HG03558 (cell line): ENCODE data around the gene ZNF410.
"Not testable (repeated sequence)": the region's sequence is repeated elsewhere in the genome, so short reads cannot be mapped to it uniquely, and the experiment has no call there.

Source experiments
- ATAC-seq: cut with Tn5 transposase; IDR thresholded peaks from one replicate; pipeline ENCODE4 v1.9.1; 2021; ENCODE audit warnings: moderate number of reproducible peaks; ENCODE audit not compliant: unreplicated experiment; ENCODE audit errors: extremely low read depth

ZNF410 gene

GRCh38 chr14:73884438-73885190 is 2.0 kb upstream of the ZNF410 start:
- ATAC-seq = no peak

- no peak for ATAC-seq
These were observed 608 bp downstream of the ZNF410 start for GRCh38 chr14:73887318-73887616.

GRCh38 chr14:73887694-73888459 is 1.2 kb downstream of the ZNF410 start:
- no peak for ATAC-seq

- ATAC-seq = no peak
These were observed 1.7 kb downstream of the ZNF410 start for GRCh38 chr14:73888460-73888725.

- ATAC-seq = no peak
These were observed 2.3 kb downstream of the ZNF410 start for GRCh38 chr14:73888971-73889370.

- no peak for ATAC-seq
These were observed 2.7 kb downstream of the ZNF410 start for GRCh38 chr14:73889376-73889775.

- not testable (repeated sequence) for ATAC-seq
These were observed 7.6 kb downstream of the ZNF410 start for GRCh38 chr14:73894180-73894687.

- ATAC-seq = no peak
These were observed 9.3 kb downstream of the ZNF410 start for GRCh38 chr14:73895939-73896338.

- ATAC-seq = no peak
These were observed 9.9 kb downstream of the ZNF410 start for GRCh38 chr14:73896521-73896920.

GRCh38 chr14:73903028-73903427 is 16.4 kb downstream of the ZNF410 start:
- ATAC-seq = no peak

GRCh38 chr14:73909681-73910080 is 23.0 kb downstream of the ZNF410 start:
- ATAC-seq = no peak

- no peak for ATAC-seq
These were observed 26.6 kb downstream of the ZNF410 start for GRCh38 chr14:73913256-73913655.

GRCh38 chr14:73916324-73916723 is 29.7 kb downstream of the ZNF410 start:
- ATAC-seq = no peak

- not testable (repeated sequence) for ATAC-seq
These were observed 32.8 kb downstream of the ZNF410 start for GRCh38 chr14:73919457-73919856.

GRCh38 chr14:73924337-73924736 is 37.7 kb downstream of the ZNF410 start:
- ATAC-seq = no peak

- no peak for ATAC-seq
These were observed 49.0 kb downstream of the ZNF410 start for GRCh38 chr14:73935666-73936065.

GRCh38 chr14:73936548-73936947 is 49.9 kb downstream of the ZNF410 start:
- no peak for ATAC-seq

GRCh38 chr14:73937012-73937411 is 50.4 kb downstream of the ZNF410 start:
- no peak for ATAC-seq

- no peak for ATAC-seq
These were observed 55.5 kb downstream of the ZNF410 start for GRCh38 chr14:73942180-73942579.

- ATAC-seq = no peak
These were observed 56.4 kb downstream of the ZNF410 start for GRCh38 chr14:73943083-73943482.

GRCh38 chr14:73944432-73945158 is 57.9 kb downstream of the ZNF410 start:
- no peak for ATAC-seq
